Breast epithelium (tissue), 3 donors: ENCODE data around the gene RREB1.

Experiments
- POLR2A ChIP-seq: fragments of 450-650 bp; IDR thresholded peaks from one replicate; pipeline ENCODE4 v1.6.1; 2016; ENCODE audit warnings: antibody characterized with exemption, mild to moderate bottlenecking, moderate library complexity
- POLR2AphosphoS5 ChIP-seq, 3 donors: sonication (generic); formaldehyde crosslinking; IDR thresholded peaks; one replicate each; pipeline ENCODE4 v1.6.1; 2017; ENCODE audit warnings: antibody characterized with exemption in 3 of 3

GRCh38 chr6:7169296-7169721 lies 61.5 kb downstream of the RREB1 start:
- TF ChIP-seq POLR2AphosphoS5 (IDR thresholded peaks at IDR 0.05) = peak; percentile 23 to 62 (median 59)
- no peak for TF ChIP-seq POLR2A
